HEK293 (cell line): Measurements from ENCODE around the gene NPAS2.

Experiments
- CTCF ChIA-PET: fragments of 350-600 bp; formaldehyde crosslinking; extraction: SDS; loops from one replicate; lab custom pipeline; 2021; ENCODE audit warnings: antibody characterized with exemption; lab: Yijun Ruan, JAX
- POLR2A ChIA-PET: fragments of 300-600 bp; formaldehyde crosslinking; extraction: SDS; loops from one replicate; lab custom pipeline; 2020; ENCODE audit warnings: antibody characterized with exemption, inconsistent platforms; lab: Yijun Ruan, JAX
- H3K27ac ChIP-seq: fragments of 200-500 bp; sonication (Bioruptor generic); 2 replicates; pipeline ENCODE4 v1.5.1; 2014; ENCODE audit warnings: low read depth, low read length, control low read depth, inconsistent platforms; ENCODE audit errors: extremely low read depth
- H3K36me3 ChIP-seq, 2 experiments: fragments of 200-500 bp in 1 of 2; sonication (Bioruptor generic) in 1 of 2; 1 replicate in 1 of 2; 2 replicates in 1 of 2; pipeline ENCODE4 v1.5.1; 2014 to 2017; ENCODE audit warnings: inconsistent platforms in 2 of 2, low read length in 2 of 2; ENCODE audit not compliant: control insufficient read depth in 2 of 2, insufficient read depth in 1 of 2
- H3K4me1 ChIP-seq: fragments of 200-500 bp; sonication (Bioruptor generic); 2 replicates; pipeline ENCODE4 v1.5.1; 2014; ENCODE audit warnings: mild to moderate bottlenecking, low read length, inconsistent platforms; ENCODE audit not compliant: control insufficient read depth, insufficient read depth
- H3K4me3 ChIP-seq: 2 replicates; pipeline ENCODE4 v1.5.1; 2011; ENCODE audit warnings: low read depth, mild to moderate bottlenecking, control low read depth, low read length, moderate library complexity
- H3K9me3 ChIP-seq: fragments of 200-500 bp; sonication (Bioruptor generic); 2 replicates; pipeline ENCODE4 v1.5.1; 2014; ENCODE audit warnings: low read depth, low read length, inconsistent platforms; ENCODE audit not compliant: control insufficient read depth, insufficient read depth
- GLI2 ChIP-seq: fragments of 450-650 bp; formaldehyde crosslinking; IDR thresholded peaks from 2 replicates; pipeline ENCODE4; 2017; ENCODE audit warnings: missing biosample characterization, missing genetic modification characterization, low read depth, borderline replicate concordance
- GLIS2 ChIP-seq: fragments of 450-650 bp; formaldehyde crosslinking; IDR thresholded peaks from 2 replicates; pipeline ENCODE4 v1.5.1; 2016; ENCODE audit warnings: missing biosample characterization, missing genetic modification characterization
- MEIS1 ChIP-seq: sonication (generic); formaldehyde crosslinking; IDR thresholded peaks from 2 replicates; pipeline ENCODE4 v1.8.1; 2022; ENCODE audit warnings: missing genetic modification reagents, mild to moderate bottlenecking, borderline replicate concordance
- SALL2 ChIP-seq: fragments of 450-650 bp; formaldehyde crosslinking; IDR thresholded peaks from 2 replicates; pipeline ENCODE4 v1.5.0; 2017; ENCODE audit warnings: missing biosample characterization, mild to moderate bottlenecking, missing genetic modification characterization, borderline replicate concordance
- SCRT1 ChIP-seq: fragments of 450-650 bp; formaldehyde crosslinking; IDR thresholded peaks from 2 replicates; pipeline ENCODE4 v1.5.1; 2016; ENCODE audit warnings: missing biosample characterization, missing genetic modification characterization, borderline replicate concordance
- SCRT2 ChIP-seq: fragments of 450-650 bp; formaldehyde crosslinking; IDR thresholded peaks from 2 replicates; pipeline ENCODE4 v1.5.1; 2016; ENCODE audit warnings: missing biosample characterization, missing genetic modification characterization
- SP7 ChIP-seq: fragments of 450-650 bp; formaldehyde crosslinking; IDR thresholded peaks from 2 replicates; pipeline ENCODE4 v1.5.1; 2016; ENCODE audit warnings: missing biosample characterization, missing genetic modification characterization
- YY2 ChIP-seq: fragments of 450-650 bp; formaldehyde crosslinking; IDR thresholded peaks from 2 replicates; pipeline ENCODE4 v1.5.1; 2016; ENCODE audit warnings: missing biosample characterization, missing genetic modification characterization
- ZBTB1 ChIP-seq: fragments of 450-650 bp; formaldehyde crosslinking; IDR thresholded peaks from 2 replicates; pipeline ENCODE4 v1.5.1; 2016; ENCODE audit warnings: missing biosample characterization, missing genetic modification characterization
- ZNF121 ChIP-seq: fragments of 450-650 bp; formaldehyde crosslinking; IDR thresholded peaks from 2 replicates; pipeline ENCODE4 v1.5.1; 2016; ENCODE audit warnings: missing biosample characterization, missing genetic modification characterization
- ZNF146 ChIP-seq: fragments of 450-650 bp; formaldehyde crosslinking; IDR thresholded peaks from 2 replicates; pipeline ENCODE4 v1.5.1; 2016; ENCODE audit warnings: missing biosample characterization, missing genetic modification characterization
- ZNF157 ChIP-seq: fragments of 450-650 bp; formaldehyde crosslinking; IDR thresholded peaks from 2 replicates; pipeline ENCODE4 v1.5.1; 2016; ENCODE audit warnings: missing biosample characterization, missing genetic modification characterization
- ZNF311 ChIP-seq: fragments of 450-650 bp; formaldehyde crosslinking; IDR thresholded peaks from 2 replicates; pipeline ENCODE4 v1.5.1; 2017; ENCODE audit warnings: missing biosample characterization, missing genetic modification characterization, borderline replicate concordance
- ZNF324 ChIP-seq: fragments of 450-650 bp; formaldehyde crosslinking; IDR thresholded peaks from 2 replicates; pipeline ENCODE4 v1.5.1; 2016; ENCODE audit warnings: missing biosample characterization, missing genetic modification characterization
- ZNF354C ChIP-seq: fragments of 450-650 bp; formaldehyde crosslinking; IDR thresholded peaks from 2 replicates; pipeline ENCODE4 v1.5.1; 2016; ENCODE audit warnings: missing biosample characterization, missing genetic modification characterization, low read depth, borderline replicate concordance
- ZNF366 ChIP-seq: fragments of 450-650 bp; formaldehyde crosslinking; conservative IDR thresholded peaks from 2 replicates; pipeline ENCODE4 v1.5.1; 2016; ENCODE audit warnings: missing biosample characterization, missing genetic modification characterization
- ZNF423 ChIP-seq: fragments of 450-650 bp; formaldehyde crosslinking; IDR thresholded peaks from 2 replicates; pipeline ENCODE4 v1.5.1; 2016; ENCODE audit warnings: missing biosample characterization, missing genetic modification characterization
- ZNF510 ChIP-seq: fragments of 450-650 bp; formaldehyde crosslinking; IDR thresholded peaks from 2 replicates; pipeline ENCODE4 v1.5.1; 2018; ENCODE audit warnings: mild to moderate bottlenecking, missing genetic modification characterization, missing biosample characterization; ENCODE audit not compliant: insufficient replicate concordance
- ZNF596 ChIP-seq: fragments of 450-650 bp; IDR thresholded peaks from 2 replicates; pipeline ENCODE4 v1.5.0; 2018; ENCODE audit warnings: missing biosample characterization, mild to moderate bottlenecking, missing genetic modification characterization, moderate library complexity
- ZNF660 ChIP-seq: fragments of 450-650 bp; IDR thresholded peaks from 2 replicates; pipeline ENCODE4 v1.5.1; 2018; ENCODE audit warnings: missing biosample characterization, mild to moderate bottlenecking, missing genetic modification characterization
- ZNF664 ChIP-seq: fragments of 450-650 bp; formaldehyde crosslinking; IDR thresholded peaks from 2 replicates; pipeline ENCODE4 v1.5.1; 2016; ENCODE audit warnings: missing biosample characterization, missing genetic modification characterization
- ZNF768 ChIP-seq: fragments of 450-650 bp; formaldehyde crosslinking; IDR thresholded peaks from 2 replicates; pipeline ENCODE4 v1.5.1; 2018; ENCODE audit warnings: missing biosample characterization, mild to moderate bottlenecking, missing genetic modification characterization
- TF ChIP-seq, protein P1 (sequence below): sonication (generic); formaldehyde crosslinking; IDR thresholded peaks from 2 replicates; pipeline ENCODE4 v1.8.1; 2022; ENCODE audit warnings: mild to moderate bottlenecking, moderate library complexity, missing genetic modification reagents
- TF ChIP-seq, protein P2 (sequence below): fragments of 450-650 bp; IDR thresholded peaks from 2 replicates; pipeline ENCODE4 v1.5.1; 2018; ENCODE audit warnings: missing biosample characterization, mild to moderate bottlenecking, missing genetic modification characterization
- TF ChIP-seq, protein P3 (sequence below): fragments of 450-650 bp; formaldehyde crosslinking; IDR thresholded peaks from 2 replicates; pipeline ENCODE4 v1.5.1; 2017; ENCODE audit warnings: missing biosample characterization, missing genetic modification characterization

The NPAS2 gene

DNA sequence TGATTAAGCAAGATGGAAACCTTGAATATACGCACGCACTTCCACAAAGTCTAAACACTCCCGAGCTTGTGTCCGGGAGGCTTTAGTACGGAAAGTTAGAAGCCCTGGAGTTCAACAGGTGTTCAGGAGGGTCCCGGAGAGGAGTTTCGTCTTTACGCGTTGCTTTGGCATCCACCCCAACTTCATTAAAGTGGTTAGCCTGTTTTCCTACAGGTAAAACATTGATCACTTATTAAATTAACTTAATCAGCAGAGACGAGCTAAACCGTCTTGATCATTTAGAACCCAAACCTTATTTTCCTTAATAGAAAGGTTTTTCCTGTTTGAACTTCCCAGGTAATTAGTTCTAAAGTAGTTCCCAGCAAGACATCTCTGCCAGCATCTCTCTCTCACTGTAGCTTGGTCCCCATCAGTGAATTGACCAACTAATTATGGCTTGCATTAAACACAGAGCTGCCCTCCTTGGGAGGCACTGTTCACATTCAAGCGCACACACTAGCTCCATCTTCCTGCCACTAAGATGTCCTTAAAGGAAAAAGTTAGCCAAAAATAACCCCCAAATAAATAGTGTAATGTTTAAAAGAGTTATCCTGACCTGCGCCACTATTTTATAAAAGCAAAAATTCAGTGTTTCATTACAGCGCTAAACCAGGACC is 1.4 kb downstream of the NPAS2 start:
- no peaks in the 10 kb centered on the region for H3K9me3 ChIP-seq
- TF ChIP-seq SCRT2 (tag by site-specific recombination) (peak; percentile 87), ZNF146 (tag by site-specific recombination) (no peak)
- no peak overlapping the region for H3K27ac ChIP-seq
- ChIA-PET CTCF (interaction anchor here (1.9 kb wide), 1 partner anchor 91 kb away, joined by 5 read pairs; no protein-coding TSS in a partner anchor), POLR2A (interaction anchor here (1.3 kb wide), 1 partner anchor 81 kb away, joined by 3 read pairs; no protein-coding TSS in a partner anchor)
- no peaks in the 10 kb centered on the region for H3K36me3 ChIP-seq
- no peak overlapping the region; the same call in none of the 2 replicates for H3K4me3 ChIP-seq
- peaks cover 4% of the 10 kb centered on the region; the same call in 1 of the 2 replicates for H3K4me1 ChIP-seq

DNA sequence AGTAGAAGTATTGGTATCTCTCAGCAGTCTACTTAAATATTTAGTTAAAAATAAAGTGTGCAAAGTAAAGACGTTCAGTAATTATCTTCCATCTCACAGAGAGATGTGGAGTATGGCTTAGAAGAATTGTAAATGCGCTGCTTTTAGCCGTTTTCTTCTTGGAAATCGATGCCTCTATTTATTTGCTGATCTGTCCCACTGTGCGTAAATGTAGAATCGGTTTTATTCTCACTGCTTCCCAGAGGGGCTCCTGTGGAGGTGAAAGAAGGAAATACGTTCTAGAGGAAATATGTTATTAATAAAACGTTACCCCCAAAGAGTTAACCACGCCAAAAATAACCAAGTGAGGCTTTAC is 1.9 kb downstream of the NPAS2 start:
- TF ChIP-seq, protein P1, sequence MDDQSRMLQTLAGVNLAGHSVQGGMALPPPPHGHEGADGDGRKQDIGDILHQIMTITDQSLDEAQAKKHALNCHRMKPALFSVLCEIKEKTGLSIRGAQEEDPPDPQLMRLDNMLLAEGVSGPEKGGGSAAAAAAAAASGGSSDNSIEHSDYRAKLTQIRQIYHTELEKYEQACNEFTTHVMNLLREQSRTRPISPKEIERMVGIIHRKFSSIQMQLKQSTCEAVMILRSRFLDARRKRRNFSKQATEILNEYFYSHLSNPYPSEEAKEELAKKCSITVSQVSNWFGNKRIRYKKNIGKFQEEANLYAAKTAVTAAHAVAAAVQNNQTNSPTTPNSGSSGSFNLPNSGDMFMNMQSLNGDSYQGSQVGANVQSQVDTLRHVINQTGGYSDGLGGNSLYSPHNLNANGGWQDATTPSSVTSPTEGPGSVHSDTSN (CRISPR knock-in tag) = no peak
- TF ChIP-seq YY2 (tag by site-specific recombination) = no peak
- no peak for TF ChIP-seq GLI2 (tag by site-specific recombination)
- TF ChIP-seq ZNF324 (tag by site-specific recombination) = no peak
- no peak for TF ChIP-seq ZNF157
- no peak for TF ChIP-seq ZNF423
- TF ChIP-seq ZNF354C (tag by site-specific recombination) = no peak
- TF ChIP-seq SALL2 (tag by site-specific recombination) = no peak
- no peak for TF ChIP-seq ZNF121 (tag by site-specific recombination)
- TF ChIP-seq ZNF768 (tag by site-specific recombination) = no peak
- H3K9me3 ChIP-seq = no peaks in the 10 kb centered on the region
- H3K27ac ChIP-seq = no peak overlapping the region
- CTCF ChIA-PET = interaction anchor here (0.6 kb wide), 1 partner anchor 40 kb away, joined by 4 read pairs; no protein-coding TSS in a partner anchor
- peaks cover 4% of the 10 kb centered on the region; the same call in 1 of the 2 replicates for H3K4me1 ChIP-seq
- POLR2A ChIA-PET = no interaction called here
- no peak overlapping the region for H3K4me3 ChIP-seq
- no peaks in the 10 kb centered on the region for H3K36me3 ChIP-seq

DNA sequence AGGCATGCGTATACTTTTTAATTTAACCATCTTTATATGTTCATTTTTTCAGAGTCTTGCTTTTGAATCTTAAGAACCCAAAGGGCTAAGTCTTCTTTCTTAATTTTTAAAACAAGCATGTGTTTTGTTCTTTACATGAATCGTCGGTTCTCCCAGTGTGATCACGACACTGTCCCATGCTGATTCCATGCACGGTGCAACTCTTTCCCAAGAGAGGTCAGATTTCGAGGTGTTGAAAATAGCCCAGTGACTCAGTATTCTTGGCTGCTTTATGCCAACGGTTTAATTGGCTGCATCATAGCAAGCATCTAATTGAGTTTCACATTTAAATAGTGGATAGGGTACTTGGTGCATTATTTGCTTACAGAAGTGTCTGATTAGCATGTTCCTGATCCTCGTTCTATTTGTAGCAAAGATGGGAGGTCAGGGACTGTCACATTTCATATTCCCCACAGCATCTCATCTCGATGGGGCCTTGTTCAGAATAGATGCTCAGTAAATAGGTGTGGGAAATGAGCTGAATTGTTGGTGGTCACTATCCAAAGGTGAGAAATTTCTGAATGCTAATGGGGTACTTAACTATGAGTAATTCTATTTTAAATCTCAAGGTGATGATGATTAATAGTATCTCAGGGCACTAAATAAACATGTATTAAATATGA is 2.8 kb downstream of the NPAS2 start:
- no peaks in the 10 kb centered on the region for H3K36me3 ChIP-seq
- no peak overlapping the region for H3K27ac ChIP-seq
- no peaks in the 10 kb centered on the region for H3K9me3 ChIP-seq
- H3K4me1 ChIP-seq = peaks cover 4% of the 10 kb centered on the region; the same call in 1 of the 2 replicates
- ChIA-PET CTCF (interaction anchor here (0.6 kb wide), 2 partner anchors 9 to 41 kb away, joined by 3 to 4 read pairs; no protein-coding TSS in a partner anchor), POLR2A (no interaction called here)
- no peak overlapping the region for H3K4me3 ChIP-seq
- TF ChIP-seq ZBTB1 (no peak), ZNF311 (no peak), ZNF664 (tag by site-specific recombination) (peak; percentile 81; the same call in 1 of the 2 replicates), GLIS2 (tag by site-specific recombination) (no peak), MEIS1 (no peak), ZNF510 (tag by site-specific recombination) (no peak), ZNF596 (no peak), ZNF660 (tag by site-specific recombination) (0 out of 2 replicates have a peak, but pooled peaks have one; percentile 49), SCRT1 (tag by site-specific recombination) (no peak), SP7 (tag by site-specific recombination) (peak; percentile 33; the same call in 1 of the 2 replicates), YY2 (tag by site-specific recombination) (no peak), ZNF366 (tag by site-specific recombination) (0 out of 2 replicates have a peak, but pooled peaks have one; percentile 30)
- TF ChIP-seq, protein P2, sequence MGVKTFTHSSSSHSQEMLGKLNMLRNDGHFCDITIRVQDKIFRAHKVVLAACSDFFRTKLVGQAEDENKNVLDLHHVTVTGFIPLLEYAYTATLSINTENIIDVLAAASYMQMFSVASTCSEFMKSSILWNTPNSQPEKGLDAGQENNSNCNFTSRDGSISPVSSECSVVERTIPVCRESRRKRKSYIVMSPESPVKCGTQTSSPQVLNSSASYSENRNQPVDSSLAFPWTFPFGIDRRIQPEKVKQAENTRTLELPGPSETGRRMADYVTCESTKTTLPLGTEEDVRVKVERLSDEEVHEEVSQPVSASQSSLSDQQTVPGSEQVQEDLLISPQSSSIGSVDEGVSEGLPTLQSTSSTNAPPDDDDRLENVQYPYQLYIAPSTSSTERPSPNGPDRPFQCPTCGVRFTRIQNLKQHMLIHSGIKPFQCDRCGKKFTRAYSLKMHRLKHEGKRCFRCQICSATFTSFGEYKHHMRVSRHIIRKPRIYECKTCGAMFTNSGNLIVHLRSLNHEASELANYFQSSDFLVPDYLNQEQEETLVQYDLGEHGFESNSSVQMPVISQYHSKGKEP = peak; percentile 97
- TF ChIP-seq, protein P3, sequence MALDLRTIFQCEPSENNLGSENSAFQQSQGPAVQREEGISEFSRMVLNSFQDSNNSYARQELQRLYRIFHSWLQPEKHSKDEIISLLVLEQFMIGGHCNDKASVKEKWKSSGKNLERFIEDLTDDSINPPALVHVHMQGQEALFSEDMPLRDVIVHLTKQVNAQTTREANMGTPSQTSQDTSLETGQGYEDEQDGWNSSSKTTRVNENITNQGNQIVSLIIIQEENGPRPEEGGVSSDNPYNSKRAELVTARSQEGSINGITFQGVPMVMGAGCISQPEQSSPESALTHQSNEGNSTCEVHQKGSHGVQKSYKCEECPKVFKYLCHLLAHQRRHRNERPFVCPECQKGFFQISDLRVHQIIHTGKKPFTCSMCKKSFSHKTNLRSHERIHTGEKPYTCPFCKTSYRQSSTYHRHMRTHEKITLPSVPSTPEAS = no peak
